HG03135 (cell line): Measurements from ENCODE around the gene NR1H2.
A peak's percentile ranks its signal among the peaks of the same experiment; 100 is the strongest.

Source experiments
- ATAC-seq: cut with Tn5 transposase; IDR thresholded peaks from one replicate; pipeline ENCODE4 v1.9.1; 2021; ENCODE audit warnings: mild to moderate bottlenecking, moderate library complexity; ENCODE audit not compliant: unreplicated experiment

Gene NR1H2

GRCh38 chr19:50399368-50399745, 23.1 kb downstream of the NR1H2 start:
- no peak for ATAC-seq

GRCh38 chr19:50401605-50402450, 25.6 kb downstream of the NR1H2 start:
- ATAC-seq, result no peak

- no peak for ATAC-seq
These were observed 26.5 kb downstream of the NR1H2 start for GRCh38 chr19:50402544-50403301.

GRCh38 chr19:50406156-50406820, 30.0 kb downstream of the NR1H2 start:
- no peak for ATAC-seq

GRCh38 chr19:50406829-50407228, 30.6 kb downstream of the NR1H2 start:
- no peak for ATAC-seq

- ATAC-seq, result no peak
These were observed 33.1 kb downstream of the NR1H2 start for GRCh38 chr19:50409347-50409746.

- ATAC-seq, result no peak
These were observed 33.9 kb downstream of the NR1H2 start for GRCh38 chr19:50410109-50410508.

GRCh38 chr19:50412419-50412818, 36.2 kb downstream of the NR1H2 start:
- no peak for ATAC-seq

- ATAC-seq, result no peak
These were observed 36.8 kb downstream of the NR1H2 start for GRCh38 chr19:50413096-50413495.

GRCh38 chr19:50413531-50413930, 37.3 kb downstream of the NR1H2 start:
- no peak for ATAC-seq

GRCh38 chr19:50414864-50415660, 38.8 kb downstream of the NR1H2 start:
- ATAC-seq, result peak; percentile 30

GRCh38 chr19:50415661-50416033, 39.4 kb downstream of the NR1H2 start:
- ATAC-seq, result peak; percentile 34

GRCh38 chr19:50416034-50416977, 40.0 kb downstream of the NR1H2 start:
- no peak for ATAC-seq

- no peak for ATAC-seq
These were observed 41.1 kb downstream of the NR1H2 start for GRCh38 chr19:50417111-50418081.

- ATAC-seq, result no peak
These were observed 42.1 kb downstream of the NR1H2 start, which contains the start of gene SPIB for GRCh38 chr19:50418176-50419021. Gene SPIB (plus strand): TSS chr19:50418938. CDS start chr19:50418963, 25 bp downstream.

- ATAC-seq, result no peak
These were observed 42.8 kb downstream of the NR1H2 start for GRCh38 chr19:50419022-50419579.

GRCh38 chr19:50419580-50420035, 43.4 kb downstream of the NR1H2 start:
- no peak for ATAC-seq
